Common myeloid progenitor, CD34-positive (primary cell): ENCODE results near the gene HOXA4.

Experiments used
- CTCF ChIA-PET: fragments of 350-600 bp; sonication (Branson Sonifier 250); formaldehyde crosslinking; loops from one replicate; lab custom pipeline; 2021; ENCODE audit warnings: antibody characterized with exemption; lab: Charles Lee
- POLR2A ChIA-PET: fragments of 350-600 bp; sonication (Branson Sonifier 250); formaldehyde crosslinking; loops from one replicate; lab custom pipeline; 2021; ENCODE audit warnings: antibody characterized with exemption; lab: Charles Lee
- DNase-seq, 3 donors: peaks; one replicate each; pipeline versions ENCODE4 v3.0.0 to v3.0.0-alpha.2; 2013
- H3K27ac ChIP-seq, 2 experiments: 1 replicate in 1 of 2; 2 replicates in 1 of 2; pipeline ENCODE4 v1.7.0; 2013; ENCODE audit warnings: inconsistent platforms in 2 of 2, low read length in 2 of 2, mild to moderate bottlenecking in 2 of 2, low read depth in 1 of 2, moderate library complexity in 1 of 2; ENCODE audit not compliant: severe bottlenecking in 2 of 2, insufficient read depth in 1 of 2, poor library complexity in 1 of 2
- H3K27me3 ChIP-seq, 5 experiments: replicated peaks in 2 of 5; 1 replicate in 3 of 5; 2 replicates in 2 of 5; pipeline versions ENCODE4 v1.6.1 to v1.7.0; 2013; ENCODE audit warnings: low read length in 4 of 5, mild to moderate bottlenecking in 2 of 5, moderate library complexity in 2 of 5, inconsistent platforms in 1 of 5; ENCODE audit not compliant: insufficient read depth in 5 of 5, control insufficient read depth in 4 of 5
- H3K36me3 ChIP-seq, 4 experiments: 1 replicate in 2 of 4; 2 replicates in 2 of 4; pipeline versions ENCODE4 v1.6.1 to v1.7.0; 2013; ENCODE audit warnings: low read length in 3 of 4, control low read depth in 1 of 4, mild to moderate bottlenecking in 1 of 4; ENCODE audit not compliant: control insufficient read depth in 4 of 4, insufficient read depth in 4 of 4
- H3K4me1 ChIP-seq, 4 experiments: 1 replicate in 3 of 4; 2 replicates in 1 of 4; pipeline versions ENCODE4 v1.6.1 to v1.7.1; 2013; ENCODE audit warnings: low read length in 3 of 4, mild to moderate bottlenecking in 3 of 4, control low read depth in 1 of 4, inconsistent platforms in 1 of 4, moderate library complexity in 1 of 4; ENCODE audit not compliant: control insufficient read depth in 4 of 4, insufficient read depth in 4 of 4; ENCODE audit errors: control extremely low read depth in 1 of 4
- H3K4me3 ChIP-seq, 7 experiments: 1 replicate in 4 of 7; 2 replicates in 3 of 7; pipeline versions ENCODE4 v1.5.1 to v1.7.0; 2013; ENCODE audit warnings: mild to moderate bottlenecking in 7 of 7, low read length in 6 of 7, moderate library complexity in 6 of 7, inconsistent platforms in 2 of 7, low read depth in 2 of 7, control low read depth in 1 of 7; ENCODE audit not compliant: insufficient read depth in 4 of 7, control insufficient read depth in 1 of 7; ENCODE audit errors: extremely low read depth in 1 of 7
- H3K9me3 ChIP-seq, 5 experiments: 1 replicate in 4 of 5; 2 replicates in 1 of 5; pipeline versions ENCODE4 v1.6.1 to v1.7.1; 2013; ENCODE audit warnings: low read length in 4 of 5, mild to moderate bottlenecking in 2 of 5, inconsistent platforms in 1 of 5, low read depth in 1 of 5, moderate library complexity in 1 of 5; ENCODE audit not compliant: control insufficient read depth in 4 of 5, insufficient read depth in 2 of 5; ENCODE audit errors: control extremely low read depth in 1 of 5
- WGBS: methylation state at CpG from one replicate; pipeline ENCODE4 v1.1.5; 2013; ENCODE audit not compliant: insufficient coverage; 5-methylcytosine and 5-hydroxymethylcytosine counted together

HOXA4 gene

DNA sequence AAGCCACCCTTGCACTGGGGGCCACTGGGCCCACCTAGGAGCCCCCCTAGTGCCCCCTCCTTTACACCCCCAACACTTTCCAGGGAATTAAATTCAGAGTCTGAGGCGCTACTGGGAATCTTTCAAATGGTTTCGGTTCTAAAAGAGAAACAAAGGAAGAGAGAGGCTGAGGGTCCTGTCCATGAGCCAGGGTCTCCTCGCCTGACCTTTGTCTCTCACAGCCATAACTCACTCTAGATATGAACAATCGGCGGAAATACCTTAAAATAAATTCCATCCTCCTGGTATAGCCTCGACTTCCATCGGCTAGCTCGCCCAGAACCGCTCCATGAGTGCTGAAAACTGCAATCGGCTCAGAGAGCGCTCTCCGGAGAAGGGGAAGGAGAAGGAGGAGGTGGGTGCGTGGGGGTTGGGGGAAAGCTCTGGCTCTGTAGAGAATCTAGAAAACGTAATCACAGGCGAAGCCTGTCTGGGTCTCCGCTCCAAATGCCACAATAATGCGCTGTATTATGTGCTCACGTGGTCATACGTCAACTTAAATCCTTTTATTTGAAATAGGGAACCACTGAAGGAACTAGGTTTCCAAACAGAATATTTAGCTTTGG lies 12.6 kb downstream of the HOXA4 start:
- H3K36me3 ChIP-seq: peaks cover 10 to 84% (median 67%) of the 10 kb centered on the region in 4 experiments
- POLR2A ChIA-PET: interaction anchor here (0.6 kb wide), 1 partner anchor 253 kb away, joined by 3 read pairs; no protein-coding TSS in a partner anchor
- H3K27ac ChIP-seq: no peak overlapping the region
- no peak for DNase-seq
- no peak overlapping the region for H3K4me3 ChIP-seq
- WGBS: 95% methylated on average over 13 of the region's 19 CpGs
- no peaks in the 10 kb centered on the region for H3K9me3 ChIP-seq
- peaks cover 0 to 2% (median 0%) of the 10 kb centered on the region in 4 experiments for H3K4me1 ChIP-seq
- H3K27me3 ChIP-seq: no peaks in the 10 kb centered on the region
- CTCF ChIA-PET: interaction anchor here (0.7 to 3.3 kb wide), 3 partner anchors 10 to 13 kb away, joined by 3 to 10 read pairs (median 5); partner anchors contain the start of gene HOXA4

- H3K36me3 ChIP-seq: peaks cover 10 to 78% (median 62%) of the 10 kb centered on the region in 4 experiments
- no peak overlapping the region for H3K27ac ChIP-seq
- H3K4me3 ChIP-seq: no peak overlapping the region
- 96% methylated on average over 8 of the region's 12 CpGs for WGBS
- ChIA-PET POLR2A (no interaction called here), CTCF (interaction anchor here (1.3 to 1.5 kb wide), 2 partner anchors 9 to 13 kb away, joined by 5 read pairs; partner anchors contain the start of gene HOXA4)
- H3K27me3 ChIP-seq: no peaks in the 10 kb centered on the region
- H3K4me1 ChIP-seq: no peaks in the 10 kb centered on the region
- no peaks in the 10 kb centered on the region for H3K9me3 ChIP-seq
- no peak for DNase-seq
Observed at GRCh38 chr7:27116962-27117886, 13.3 kb downstream of the HOXA4 start.

DNA sequence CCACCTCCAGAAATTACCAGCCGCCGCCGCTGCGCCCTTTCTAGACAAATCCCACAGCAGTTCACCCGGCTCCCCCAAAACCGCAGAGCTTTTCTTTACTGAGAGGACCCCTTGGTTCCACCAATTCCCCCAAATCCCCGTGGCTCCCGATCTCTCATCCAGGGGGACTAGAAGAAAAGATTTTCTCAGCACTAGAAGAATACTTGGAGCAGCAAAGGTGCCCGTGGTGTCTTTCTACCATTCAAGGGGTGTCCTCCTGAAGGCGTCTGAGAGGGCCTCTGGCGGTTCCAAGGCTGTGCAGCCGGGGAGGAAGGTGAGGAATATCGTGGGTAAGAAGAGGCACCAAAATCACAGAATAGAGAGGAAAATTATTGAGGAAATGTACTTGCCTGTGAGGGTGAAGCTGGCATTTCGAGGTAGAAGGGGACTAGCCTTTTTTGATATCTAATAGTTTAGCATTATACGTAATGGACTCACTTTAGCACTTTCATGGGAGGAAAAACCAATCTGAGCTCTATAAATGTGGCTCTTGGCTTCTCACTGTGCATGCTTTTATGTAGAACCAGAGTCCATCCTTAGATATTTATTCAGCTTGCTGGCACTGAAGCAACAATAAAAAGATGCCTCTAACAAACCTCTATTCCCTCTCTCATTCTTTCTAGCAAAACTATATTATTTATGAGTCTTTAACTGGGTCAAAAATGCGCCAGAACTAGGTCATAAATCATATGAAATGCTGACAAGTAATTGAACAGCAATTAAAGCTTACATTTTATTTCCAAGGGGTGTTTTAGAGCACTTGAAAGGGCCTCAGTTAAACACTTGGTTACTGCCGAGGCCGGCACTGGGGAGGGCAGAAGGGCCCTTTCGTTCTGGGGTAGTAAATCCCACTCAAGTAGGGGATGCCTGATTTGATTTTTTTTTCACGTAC lies 14.3 kb downstream of the HOXA4 start:
- Histone ChIP-seq H3K4me1 (no peaks in the 10 kb centered on the region), H3K36me3 (peaks cover 11 to 74% (median 56%) of the 10 kb centered on the region in 4 experiments), H3K27ac (no peak overlapping the region), H3K27me3 (no peaks in the 10 kb centered on the region), H3K9me3 (no peaks in the 10 kb centered on the region), H3K4me3 (no peak overlapping the region)
- no peak for DNase-seq
- WGBS: 97% methylated on average over 17 of the region's 20 CpGs
- ChIA-PET POLR2A (no interaction called here), CTCF (interaction anchor here (1.3 to 1.5 kb wide), 2 partner anchors 8 to 14 kb away, joined by 5 read pairs; partner anchors contain the start of gene HOXA4)

- POLR2A ChIA-PET: no interaction called here
- no peak overlapping the region for H3K27ac ChIP-seq
- WGBS: 97% methylated on average over 39 of the region's 45 CpGs
- peaks cover 13 to 75% (median 61%) of the 10 kb centered on the region in 4 experiments for H3K36me3 ChIP-seq
- CTCF ChIA-PET: no interaction called here
- H3K27me3 ChIP-seq: no peaks in the 10 kb centered on the region
- no peak overlapping the region for H3K4me3 ChIP-seq
- DNase-seq: no peak
- no peaks in the 10 kb centered on the region for H3K4me1 ChIP-seq
- H3K9me3 ChIP-seq: no peaks in the 10 kb centered on the region
Observed at GRCh38 chr7:27115221-27116026, 15.1 kb downstream of the HOXA4 start.

DNA sequence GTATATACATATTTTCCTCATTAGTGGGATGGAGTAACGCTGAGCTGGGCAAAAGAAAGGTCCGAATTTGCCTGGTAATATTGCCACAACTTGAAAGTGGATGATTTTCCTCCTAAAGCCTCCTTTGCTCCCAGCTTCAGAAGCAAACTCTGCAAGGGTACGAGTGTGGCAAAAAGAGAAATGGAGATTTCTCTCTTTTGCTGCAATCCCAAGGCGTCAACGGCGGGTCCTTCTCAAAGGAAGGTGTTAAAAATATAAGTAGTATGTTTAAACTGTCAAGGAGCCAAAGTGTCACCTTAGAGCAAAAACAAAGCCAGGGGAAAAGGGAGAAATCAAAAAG lies 15.7 kb downstream of the HOXA4 start:
- ChIA-PET POLR2A (no interaction called here), CTCF (no interaction called here)
- Histone ChIP-seq H3K27ac (no peak overlapping the region), H3K4me3 (no peak overlapping the region), H3K27me3 (no peaks in the 10 kb centered on the region), H3K4me1 (no peaks in the 10 kb centered on the region), H3K9me3 (no peaks in the 10 kb centered on the region), H3K36me3 (peaks cover 13 to 79% (median 62%) of the 10 kb centered on the region in 4 experiments)
- WGBS: 100% methylated on average over 2 of the region's 6 CpGs
- DNase-seq: no peak

DNA sequence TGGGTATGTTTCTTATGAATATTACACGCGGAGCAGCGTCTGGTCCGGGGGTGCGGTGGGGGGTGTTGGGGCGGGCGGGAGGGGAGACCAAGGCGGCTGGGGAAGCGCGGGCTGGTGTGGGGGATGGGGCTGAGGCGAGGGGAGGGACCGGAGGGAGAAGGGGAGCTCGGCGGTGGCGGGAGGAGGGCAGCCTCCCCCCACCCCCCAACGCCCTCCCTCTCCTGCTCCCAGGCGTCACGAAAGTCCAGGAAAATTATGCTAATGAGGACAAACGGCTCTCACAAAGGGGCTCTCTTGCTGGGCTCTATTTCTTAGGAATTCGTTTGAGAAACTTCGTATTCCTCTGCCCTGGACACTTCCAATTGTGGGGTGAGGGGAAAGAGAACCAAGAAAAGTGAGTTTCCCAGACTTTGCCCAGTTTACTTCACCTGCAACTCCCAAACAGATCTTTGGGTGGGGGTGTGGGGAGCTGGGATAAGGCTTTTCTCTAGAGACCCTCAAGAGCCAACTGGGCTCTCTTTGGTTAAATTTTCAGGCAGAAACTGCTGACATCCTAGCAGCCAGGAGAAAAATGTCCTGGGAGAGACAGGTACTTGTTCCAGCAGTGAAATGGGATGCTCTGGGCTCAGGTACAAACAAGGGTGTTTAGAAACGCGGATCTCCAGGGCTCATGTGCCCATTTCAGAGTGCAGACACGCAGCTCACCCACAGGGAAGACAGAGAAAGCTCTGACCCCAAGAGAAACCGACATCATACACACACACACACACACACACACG lies 16.4 kb downstream of the HOXA4 start:
- CTCF ChIA-PET: no interaction called here
- Histone ChIP-seq H3K9me3 (no peaks in the 10 kb centered on the region), H3K4me1 (no peaks in the 10 kb centered on the region), H3K27me3 (no peaks in the 10 kb centered on the region), H3K27ac (no peak overlapping the region), H3K36me3 (peaks cover 7 to 78% (median 64%) of the 10 kb centered on the region in 4 experiments), H3K4me3 (no peak overlapping the region)
- 92% methylated on average over 12 of the region's 26 CpGs for WGBS
- POLR2A ChIA-PET: no interaction called here
- no peak for DNase-seq
